K562 (cell line): ENCODE results near the gene YARS1. TPM values are rescaled to one million over a fixed set of nuclear protein-coding genes. Genes with fewer than 3 reads are reported as not detected.

ENCODE experiments used
- FOSL1 ChIP-seq: fragments of 200-800 bp; sonication (Bioruptor generic); conservative IDR thresholded peaks from 2 replicates; pipeline ENCODE4 v1.6.1; 2016; ENCODE audit warnings: missing genetic modification characterization, missing compliant biosample characterization
- L3MBTL2 ChIP-seq: fragments of 450-650 bp; IDR thresholded peaks from 2 replicates; pipeline ENCODE4 v1.6.1; 2016; ENCODE audit warnings: mild to moderate bottlenecking, moderate library complexity
- LARP7 ChIP-seq: fragments of 450-650 bp; IDR thresholded peaks from 2 replicates; pipeline ENCODE4 v1.6.1; 2016
- PKNOX1 ChIP-seq: fragments of 450-650 bp; IDR thresholded peaks from 2 replicates; pipeline ENCODE4 v1.6.1; 2016
- STAG1 ChIP-seq: sonication (generic); formaldehyde crosslinking; IDR thresholded peaks from 2 replicates; pipeline ENCODE4 v1.5.0; 2020; ENCODE audit warnings: missing genetic modification reagents, borderline replicate concordance
- ZNF589 ChIP-seq: fragments of 200-800 bp; sonication (Bioruptor generic); IDR thresholded peaks from 2 replicates; pipeline ENCODE4 v1.6.1; 2016; ENCODE audit warnings: low read depth, missing genetic modification characterization, missing compliant biosample characterization
- ZNF77 ChIP-seq: fragments of 250-450 bp; sonication (Bioruptor Pico); IDR thresholded peaks from 2 replicates; pipeline ENCODE4 v1.5.0; 2020
- polyA plus RNA-seq, 8 experiments: library from polyadenylated mRNA; depleted of rRNA in 4 of 8; stranded (reverse) in 5 of 8; unstranded in 3 of 8; fragments of >200 nt; fragmentation: Nextera tagmentation in 2 of 8; fragmentation: Illumina TruSeq in 1 of 8; extraction: Ambion mirVana in 2 of 8; extraction: Trizol in 1 of 8; gene quantifications; 2 replicates each; pipeline versions ENCODE4 v1.2.1 to v1.2.3, GENCODE V29; 2011 to 2014; ENCODE audit warnings: inconsistent platforms in 1 of 8, missing spikeins in 1 of 8
- total RNA-seq, 7 experiments: library from RNA; depleted of rRNA in 6 of 7; stranded (reverse); fragments of >200 nt in 6 of 7; fragmentation: Illumina TruSeq in 2 of 7; extraction: Trizol in 2 of 7; gene quantifications; 2 replicates each; pipeline versions ENCODE4 v1.2.1 to v1.2.3, GENCODE V29; 2011 to 2021; ENCODE audit warnings: low replicate concordance in 1 of 7
- TF ChIP-seq, protein P1 (sequence below): fragments of 450-650 bp; IDR thresholded peaks from 2 replicates; pipeline ENCODE4 v1.6.1; 2016; ENCODE audit warnings: mild to moderate bottlenecking, moderate library complexity
- TF ChIP-seq, protein P2 (sequence below): sonication (generic); formaldehyde crosslinking; IDR thresholded peaks from 2 replicates; pipeline ENCODE4 v1.8.0; 2022; ENCODE audit warnings: mild to moderate bottlenecking, missing genetic modification reagents

YARS1 gene
- total and polyA plus RNA-seq, 9 of the 15 experiments (the other 6 are each of a cell fraction or from before 2014, with no cell fraction given), result 66.2 to 336 (median 201) TPM

DNA sequence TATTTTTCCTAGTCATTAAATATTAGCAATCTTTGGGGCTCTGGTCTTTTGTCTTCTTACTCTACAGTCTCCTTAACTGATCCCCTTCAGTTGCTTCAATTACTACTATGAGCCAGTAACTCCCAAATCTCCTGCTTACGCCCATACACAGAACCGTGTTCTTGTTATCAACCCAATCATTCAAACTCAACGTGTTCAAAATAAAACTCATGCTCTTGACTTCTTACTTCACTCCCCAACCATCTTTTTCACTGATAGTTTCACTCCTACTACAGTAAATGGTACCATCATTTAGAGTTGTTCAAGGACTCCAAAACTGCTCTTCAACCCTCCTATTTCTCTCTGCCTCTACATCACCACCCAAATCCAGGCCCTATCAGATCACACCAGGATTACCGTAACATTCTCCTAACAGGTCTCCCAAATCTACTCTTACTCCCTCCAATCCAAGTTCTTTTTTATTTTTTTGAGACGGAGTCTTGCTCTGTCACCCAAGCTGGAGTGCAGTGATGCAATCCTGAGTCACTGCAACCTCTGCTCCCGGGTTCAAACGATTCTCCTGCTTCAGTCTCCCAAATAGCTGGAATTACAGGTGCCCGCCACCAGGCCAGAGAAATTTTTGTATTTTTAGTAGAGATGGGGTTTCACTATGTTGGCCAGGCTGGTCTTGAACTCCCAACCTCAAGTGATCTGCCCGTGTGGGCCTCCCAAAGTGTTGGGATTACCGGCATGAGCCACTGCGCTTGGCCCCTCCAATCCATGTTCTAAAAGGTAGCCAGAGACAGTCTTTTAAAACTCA is 3.0 kb downstream of the YARS1 start (continued):
- TF ChIP-seq, protein P1, sequence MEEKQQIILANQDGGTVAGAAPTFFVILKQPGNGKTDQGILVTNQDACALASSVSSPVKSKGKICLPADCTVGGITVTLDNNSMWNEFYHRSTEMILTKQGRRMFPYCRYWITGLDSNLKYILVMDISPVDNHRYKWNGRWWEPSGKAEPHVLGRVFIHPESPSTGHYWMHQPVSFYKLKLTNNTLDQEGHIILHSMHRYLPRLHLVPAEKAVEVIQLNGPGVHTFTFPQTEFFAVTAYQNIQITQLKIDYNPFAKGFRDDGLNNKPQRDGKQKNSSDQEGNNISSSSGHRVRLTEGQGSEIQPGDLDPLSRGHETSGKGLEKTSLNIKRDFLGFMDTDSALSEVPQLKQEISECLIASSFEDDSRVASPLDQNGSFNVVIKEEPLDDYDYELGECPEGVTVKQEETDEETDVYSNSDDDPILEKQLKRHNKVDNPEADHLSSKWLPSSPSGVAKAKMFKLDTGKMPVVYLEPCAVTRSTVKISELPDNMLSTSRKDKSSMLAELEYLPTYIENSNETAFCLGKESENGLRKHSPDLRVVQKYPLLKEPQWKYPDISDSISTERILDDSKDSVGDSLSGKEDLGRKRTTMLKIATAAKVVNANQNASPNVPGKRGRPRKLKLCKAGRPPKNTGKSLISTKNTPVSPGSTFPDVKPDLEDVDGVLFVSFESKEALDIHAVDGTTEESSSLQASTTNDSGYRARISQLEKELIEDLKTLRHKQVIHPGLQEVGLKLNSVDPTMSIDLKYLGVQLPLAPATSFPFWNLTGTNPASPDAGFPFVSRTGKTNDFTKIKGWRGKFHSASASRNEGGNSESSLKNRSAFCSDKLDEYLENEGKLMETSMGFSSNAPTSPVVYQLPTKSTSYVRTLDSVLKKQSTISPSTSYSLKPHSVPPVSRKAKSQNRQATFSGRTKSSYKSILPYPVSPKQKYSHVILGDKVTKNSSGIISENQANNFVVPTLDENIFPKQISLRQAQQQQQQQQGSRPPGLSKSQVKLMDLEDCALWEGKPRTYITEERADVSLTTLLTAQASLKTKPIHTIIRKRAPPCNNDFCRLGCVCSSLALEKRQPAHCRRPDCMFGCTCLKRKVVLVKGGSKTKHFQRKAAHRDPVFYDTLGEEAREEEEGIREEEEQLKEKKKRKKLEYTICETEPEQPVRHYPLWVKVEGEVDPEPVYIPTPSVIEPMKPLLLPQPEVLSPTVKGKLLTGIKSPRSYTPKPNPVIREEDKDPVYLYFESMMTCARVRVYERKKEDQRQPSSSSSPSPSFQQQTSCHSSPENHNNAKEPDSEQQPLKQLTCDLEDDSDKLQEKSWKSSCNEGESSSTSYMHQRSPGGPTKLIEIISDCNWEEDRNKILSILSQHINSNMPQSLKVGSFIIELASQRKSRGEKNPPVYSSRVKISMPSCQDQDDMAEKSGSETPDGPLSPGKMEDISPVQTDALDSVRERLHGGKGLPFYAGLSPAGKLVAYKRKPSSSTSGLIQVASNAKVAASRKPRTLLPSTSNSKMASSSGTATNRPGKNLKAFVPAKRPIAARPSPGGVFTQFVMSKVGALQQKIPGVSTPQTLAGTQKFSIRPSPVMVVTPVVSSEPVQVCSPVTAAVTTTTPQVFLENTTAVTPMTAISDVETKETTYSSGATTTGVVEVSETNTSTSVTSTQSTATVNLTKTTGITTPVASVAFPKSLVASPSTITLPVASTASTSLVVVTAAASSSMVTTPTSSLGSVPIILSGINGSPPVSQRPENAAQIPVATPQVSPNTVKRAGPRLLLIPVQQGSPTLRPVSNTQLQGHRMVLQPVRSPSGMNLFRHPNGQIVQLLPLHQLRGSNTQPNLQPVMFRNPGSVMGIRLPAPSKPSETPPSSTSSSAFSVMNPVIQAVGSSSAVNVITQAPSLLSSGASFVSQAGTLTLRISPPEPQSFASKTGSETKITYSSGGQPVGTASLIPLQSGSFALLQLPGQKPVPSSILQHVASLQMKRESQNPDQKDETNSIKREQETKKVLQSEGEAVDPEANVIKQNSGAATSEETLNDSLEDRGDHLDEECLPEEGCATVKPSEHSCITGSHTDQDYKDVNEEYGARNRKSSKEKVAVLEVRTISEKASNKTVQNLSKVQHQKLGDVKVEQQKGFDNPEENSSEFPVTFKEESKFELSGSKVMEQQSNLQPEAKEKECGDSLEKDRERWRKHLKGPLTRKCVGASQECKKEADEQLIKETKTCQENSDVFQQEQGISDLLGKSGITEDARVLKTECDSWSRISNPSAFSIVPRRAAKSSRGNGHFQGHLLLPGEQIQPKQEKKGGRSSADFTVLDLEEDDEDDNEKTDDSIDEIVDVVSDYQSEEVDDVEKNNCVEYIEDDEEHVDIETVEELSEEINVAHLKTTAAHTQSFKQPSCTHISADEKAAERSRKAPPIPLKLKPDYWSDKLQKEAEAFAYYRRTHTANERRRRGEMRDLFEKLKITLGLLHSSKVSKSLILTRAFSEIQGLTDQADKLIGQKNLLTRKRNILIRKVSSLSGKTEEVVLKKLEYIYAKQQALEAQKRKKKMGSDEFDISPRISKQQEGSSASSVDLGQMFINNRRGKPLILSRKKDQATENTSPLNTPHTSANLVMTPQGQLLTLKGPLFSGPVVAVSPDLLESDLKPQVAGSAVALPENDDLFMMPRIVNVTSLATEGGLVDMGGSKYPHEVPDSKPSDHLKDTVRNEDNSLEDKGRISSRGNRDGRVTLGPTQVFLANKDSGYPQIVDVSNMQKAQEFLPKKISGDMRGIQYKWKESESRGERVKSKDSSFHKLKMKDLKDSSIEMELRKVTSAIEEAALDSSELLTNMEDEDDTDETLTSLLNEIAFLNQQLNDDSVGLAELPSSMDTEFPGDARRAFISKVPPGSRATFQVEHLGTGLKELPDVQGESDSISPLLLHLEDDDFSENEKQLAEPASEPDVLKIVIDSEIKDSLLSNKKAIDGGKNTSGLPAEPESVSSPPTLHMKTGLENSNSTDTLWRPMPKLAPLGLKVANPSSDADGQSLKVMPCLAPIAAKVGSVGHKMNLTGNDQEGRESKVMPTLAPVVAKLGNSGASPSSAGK, result no peak
- TF ChIP-seq PKNOX1 (peak; percentile 23; the same call in 1 of the 2 replicates), L3MBTL2 (peak; percentile 37; the same call in 1 of the 2 replicates), ZNF77 (CRISPR knock-in tag) (no peak), STAG1 (CRISPR knock-in tag) (no peak), LARP7 (0 out of 2 replicates have a peak, but pooled peaks have one; percentile 13), FOSL1 (peak; percentile 97), ZNF589 (CRISPR knock-in tag) (peak; percentile 77)
- TF ChIP-seq, protein P2, sequence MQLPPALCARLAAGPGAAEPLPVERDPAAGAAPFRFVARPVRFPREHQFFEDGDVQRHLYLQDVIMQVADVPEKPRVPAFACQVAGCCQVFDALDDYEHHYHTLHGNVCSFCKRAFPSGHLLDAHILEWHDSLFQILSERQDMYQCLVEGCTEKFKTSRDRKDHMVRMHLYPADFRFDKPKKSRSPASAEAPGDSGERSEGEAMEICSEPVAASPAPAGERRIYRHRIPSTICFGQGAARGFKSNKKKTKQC, result no peak
